GM20000 (cell line): ENCODE measurements around the gene PGAP3.

Experiments used
- DNase-seq: peaks from one replicate; pipeline ENCODE4 v3.0.0; 2012; ENCODE audit warnings: low spot score
- TF ChIP-seq, protein P1 (sequence below): IDR thresholded peaks from 2 replicates; pipeline ENCODE4 v1.5.1; 2012; ENCODE audit warnings: mild to moderate bottlenecking, control low read depth; ENCODE audit errors: extremely low read depth, missing control alignments

PGAP3 gene

DNA sequence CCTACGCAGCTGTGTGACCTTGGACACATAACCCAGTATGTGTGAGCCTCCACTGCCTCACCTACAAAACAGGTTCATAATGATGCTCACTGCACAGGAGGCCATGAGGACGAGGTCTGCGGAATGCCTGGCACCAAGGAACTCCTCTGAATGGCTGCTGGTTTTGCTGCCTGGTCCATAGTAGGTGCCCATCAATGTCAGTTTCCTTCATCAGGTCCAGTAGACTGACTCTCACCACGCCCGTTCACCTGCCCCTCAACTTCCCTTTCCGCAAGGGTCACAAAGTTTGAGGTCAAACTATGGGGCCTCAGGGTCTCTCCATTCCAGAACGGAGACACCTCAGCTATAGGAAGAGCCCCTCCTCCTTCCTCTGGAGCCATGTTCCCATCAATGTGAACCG, 10.8 kb downstream of the PGAP3 start:
- TF ChIP-seq, protein P1, sequence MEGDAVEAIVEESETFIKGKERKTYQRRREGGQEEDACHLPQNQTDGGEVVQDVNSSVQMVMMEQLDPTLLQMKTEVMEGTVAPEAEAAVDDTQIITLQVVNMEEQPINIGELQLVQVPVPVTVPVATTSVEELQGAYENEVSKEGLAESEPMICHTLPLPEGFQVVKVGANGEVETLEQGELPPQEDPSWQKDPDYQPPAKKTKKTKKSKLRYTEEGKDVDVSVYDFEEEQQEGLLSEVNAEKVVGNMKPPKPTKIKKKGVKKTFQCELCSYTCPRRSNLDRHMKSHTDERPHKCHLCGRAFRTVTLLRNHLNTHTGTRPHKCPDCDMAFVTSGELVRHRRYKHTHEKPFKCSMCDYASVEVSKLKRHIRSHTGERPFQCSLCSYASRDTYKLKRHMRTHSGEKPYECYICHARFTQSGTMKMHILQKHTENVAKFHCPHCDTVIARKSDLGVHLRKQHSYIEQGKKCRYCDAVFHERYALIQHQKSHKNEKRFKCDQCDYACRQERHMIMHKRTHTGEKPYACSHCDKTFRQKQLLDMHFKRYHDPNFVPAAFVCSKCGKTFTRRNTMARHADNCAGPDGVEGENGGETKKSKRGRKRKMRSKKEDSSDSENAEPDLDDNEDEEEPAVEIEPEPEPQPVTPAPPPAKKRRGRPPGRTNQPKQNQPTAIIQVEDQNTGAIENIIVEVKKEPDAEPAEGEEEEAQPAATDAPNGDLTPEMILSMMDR = no peak
- no peak for DNase-seq

DNA sequence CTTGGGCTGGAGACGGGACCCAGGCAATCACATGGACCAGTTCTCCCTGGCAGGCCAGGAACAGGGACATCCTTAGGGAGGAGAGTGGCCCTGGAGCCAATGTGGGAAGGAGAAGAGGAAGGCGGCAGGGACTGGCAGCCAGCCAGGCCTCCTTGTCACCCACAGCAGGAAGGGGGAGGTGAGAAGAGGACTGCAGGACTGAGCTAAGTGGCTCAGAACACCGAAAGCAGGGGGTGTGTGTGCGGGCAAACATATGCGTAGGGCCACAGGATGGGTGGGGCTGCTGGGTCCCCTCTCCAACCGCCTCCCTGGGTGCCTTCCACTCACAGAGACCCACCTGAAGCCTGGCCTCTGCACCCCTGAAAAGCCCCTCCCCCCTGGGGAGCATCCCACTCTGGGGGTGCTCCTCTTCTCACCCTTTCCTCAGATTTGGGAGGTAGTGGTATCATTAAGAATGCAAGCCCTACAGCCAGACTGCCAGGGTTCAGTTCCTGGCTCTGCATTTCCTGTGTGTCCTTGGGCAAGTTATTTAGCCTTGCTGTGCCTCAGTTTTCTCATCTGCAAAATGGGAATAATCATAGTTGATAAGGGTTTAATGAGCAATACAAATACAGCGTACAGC, 11.5 kb downstream of the PGAP3 start:
- TF ChIP-seq, protein P1 = no peak
- peak; percentile 66 for DNase-seq

DNA sequence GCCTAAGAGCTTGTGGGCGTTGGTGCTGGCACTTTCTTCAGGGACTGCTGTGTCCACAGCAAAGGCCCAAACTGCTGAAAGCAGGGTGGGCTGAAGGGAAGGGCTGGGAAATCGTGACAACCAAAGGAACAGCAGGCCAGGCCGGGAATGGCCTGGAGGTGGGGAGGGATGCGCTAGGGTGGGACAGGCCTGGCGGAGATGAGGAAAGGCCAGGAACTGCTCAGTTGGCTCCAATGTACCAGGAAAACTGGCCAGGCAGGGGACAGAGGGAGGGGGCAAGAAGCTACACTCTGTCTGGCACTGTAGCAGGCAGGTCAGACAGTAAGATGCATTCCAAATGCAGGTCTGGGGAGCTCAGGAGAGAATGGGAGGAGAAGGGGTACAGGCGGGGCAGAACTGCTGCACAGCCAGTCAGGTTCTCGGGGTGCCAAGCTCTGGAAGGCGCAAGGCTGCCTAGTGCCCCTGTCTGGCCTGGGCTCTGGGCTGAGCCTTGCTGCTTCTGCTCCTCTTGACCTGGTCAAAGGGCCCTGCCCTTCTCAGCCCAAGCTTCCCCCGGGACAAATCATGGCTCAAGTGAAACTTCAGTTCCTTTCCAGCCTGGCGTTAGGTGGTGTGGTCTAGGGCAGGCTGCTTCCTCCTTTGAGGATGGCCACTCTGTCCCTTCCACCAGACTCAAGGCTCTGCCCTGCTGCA, 12.3 kb downstream of the PGAP3 start:
- no peak for DNase-seq
- TF ChIP-seq, protein P1 = no peak

DNA sequence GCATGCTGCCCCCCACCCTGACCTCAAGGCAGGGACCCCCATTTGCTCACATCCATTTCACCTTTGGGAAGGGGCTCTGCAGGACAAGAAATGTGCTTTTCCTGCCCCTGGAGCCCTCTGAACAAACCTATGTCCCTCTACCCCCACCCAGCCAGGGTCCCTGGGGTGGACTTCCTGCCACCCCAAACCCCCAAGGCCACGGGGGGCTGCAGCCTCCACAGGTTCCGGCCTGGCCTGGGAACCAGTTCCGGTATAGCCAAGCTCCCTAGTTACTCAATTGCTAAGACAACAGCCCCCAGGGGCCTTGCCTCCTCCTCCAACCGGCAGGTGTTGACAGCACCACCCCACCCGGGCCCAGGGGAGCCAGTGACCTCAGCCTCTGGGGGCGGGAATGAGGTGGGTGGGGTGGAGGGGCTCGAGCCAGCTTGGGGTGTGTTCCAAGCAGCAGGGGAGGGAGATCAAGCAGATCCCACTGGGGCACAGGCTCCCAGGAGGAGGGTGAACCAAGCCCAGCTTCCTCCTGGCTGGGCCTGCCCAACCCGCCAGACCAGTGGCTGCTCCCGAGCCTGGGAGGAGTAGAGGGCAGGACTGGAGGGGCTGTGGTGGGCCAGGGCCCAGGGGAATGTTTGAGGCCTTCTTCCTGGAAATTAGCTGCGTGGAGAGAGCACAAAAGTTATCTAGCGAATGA, 13.0 kb downstream of the PGAP3 start:
- peak; percentile 54 for DNase-seq
- TF ChIP-seq, protein P1 = no peak

DNA sequence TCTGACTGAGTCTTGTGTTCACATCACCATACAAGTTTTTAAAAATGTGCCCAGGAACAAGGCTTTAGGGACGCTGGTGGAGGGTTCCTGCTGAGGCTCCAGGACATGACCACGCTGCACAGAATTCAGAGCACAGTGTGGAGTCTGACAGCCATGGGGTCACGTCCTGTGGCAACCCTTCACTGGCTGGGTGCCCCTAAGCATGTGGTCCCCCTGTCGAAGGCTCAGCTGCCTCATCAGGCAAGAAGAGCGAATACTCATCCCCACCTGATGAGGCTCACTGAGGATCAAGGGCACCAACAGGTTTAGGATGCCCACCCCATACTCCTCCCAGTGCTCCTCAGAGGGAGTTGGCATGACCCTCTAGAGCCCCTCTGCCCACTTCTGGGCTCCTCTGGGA, 13.7 kb downstream of the PGAP3 start:
- DNase-seq = no peak
- TF ChIP-seq, protein P1 = no peak

DNA sequence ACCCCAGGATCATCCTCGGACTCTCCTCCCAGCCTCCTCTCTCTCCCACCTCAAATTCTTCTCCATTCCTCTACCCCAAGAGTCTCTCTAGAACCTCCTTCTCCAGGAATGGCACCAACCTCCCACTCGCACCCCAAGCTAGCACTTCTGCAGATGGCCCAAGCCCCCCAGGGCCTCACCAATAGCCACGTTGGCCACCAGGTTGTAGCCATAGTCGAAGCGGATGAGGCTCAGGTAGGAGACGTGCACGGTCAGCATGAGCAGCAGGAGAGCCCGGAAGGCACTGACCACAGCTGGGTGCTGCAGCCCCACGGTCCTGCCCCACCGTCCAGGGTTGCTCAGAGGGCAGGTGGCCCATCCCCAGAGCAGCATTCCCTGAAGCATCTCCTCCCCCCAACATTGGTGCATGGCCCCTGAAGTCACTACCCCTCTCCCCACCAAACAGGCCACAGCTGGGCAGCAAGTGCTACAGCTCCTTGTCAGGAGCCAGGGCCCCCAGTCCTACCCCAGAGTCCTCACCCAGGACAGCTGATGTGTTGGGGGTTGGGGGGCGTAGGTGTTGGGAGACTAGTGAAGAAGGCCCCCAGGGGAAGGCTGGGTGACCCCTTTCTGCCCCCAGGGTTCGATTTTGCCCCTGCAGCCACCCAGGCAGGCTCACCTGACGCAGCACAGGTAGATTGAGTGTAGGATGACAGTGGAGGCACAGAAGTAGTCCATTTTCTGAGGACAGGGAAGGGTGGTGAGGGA, 14.3 kb downstream of the PGAP3 start:
- DNase-seq = no peak
- TF ChIP-seq, protein P1 = no peak
